ENCODE data around the gene P4HA3. TPM values are rescaled to one million over a fixed set of nuclear protein-coding genes. Genes with fewer than 3 reads are reported as not detected.

Gene P4HA3
- total and polyA plus RNA-seq, 8 donors: 1.3 to 12.1 (median 2.5) TPM

DNA sequence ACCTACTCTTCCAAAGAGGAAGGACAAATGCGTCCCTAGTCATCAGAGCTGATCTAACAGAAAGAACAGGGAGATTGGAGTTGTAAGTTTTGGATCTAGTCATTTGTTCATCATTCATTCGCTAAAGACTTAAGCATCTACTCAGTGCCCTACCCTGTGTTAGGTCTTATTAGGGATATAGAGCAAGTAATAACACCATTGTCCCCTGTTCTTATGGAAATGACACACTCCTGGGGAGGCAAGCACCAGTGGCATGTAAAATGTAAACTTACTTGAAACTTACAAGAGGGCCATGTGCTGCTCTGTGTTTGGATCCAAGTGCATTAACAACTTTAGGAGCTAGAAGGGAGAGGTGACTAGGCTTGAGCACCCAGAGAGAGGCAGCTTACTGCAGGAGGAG, 61.9 kb downstream of the P4HA3 start:
- H3K9me3 ChIP-seq: no peaks in the 10 kb centered on the region
- ATAC-seq (peak; percentile 64), DNase-seq (no peak)
- intact Hi-C loops (cut with DNase I): no loop called here
- H3K4me3 ChIP-seq: no peak overlapping the region
- no peak overlapping the region for H3K27ac ChIP-seq
- no peaks in the 10 kb centered on the region for H3K27me3 ChIP-seq
- no peaks in the 10 kb centered on the region for H3K4me1 ChIP-seq
- peaks cover 0 to 83% of the 10 kb centered on the region in 2 donors for H3K36me3 ChIP-seq
- TF ChIP-seq, protein P1, sequence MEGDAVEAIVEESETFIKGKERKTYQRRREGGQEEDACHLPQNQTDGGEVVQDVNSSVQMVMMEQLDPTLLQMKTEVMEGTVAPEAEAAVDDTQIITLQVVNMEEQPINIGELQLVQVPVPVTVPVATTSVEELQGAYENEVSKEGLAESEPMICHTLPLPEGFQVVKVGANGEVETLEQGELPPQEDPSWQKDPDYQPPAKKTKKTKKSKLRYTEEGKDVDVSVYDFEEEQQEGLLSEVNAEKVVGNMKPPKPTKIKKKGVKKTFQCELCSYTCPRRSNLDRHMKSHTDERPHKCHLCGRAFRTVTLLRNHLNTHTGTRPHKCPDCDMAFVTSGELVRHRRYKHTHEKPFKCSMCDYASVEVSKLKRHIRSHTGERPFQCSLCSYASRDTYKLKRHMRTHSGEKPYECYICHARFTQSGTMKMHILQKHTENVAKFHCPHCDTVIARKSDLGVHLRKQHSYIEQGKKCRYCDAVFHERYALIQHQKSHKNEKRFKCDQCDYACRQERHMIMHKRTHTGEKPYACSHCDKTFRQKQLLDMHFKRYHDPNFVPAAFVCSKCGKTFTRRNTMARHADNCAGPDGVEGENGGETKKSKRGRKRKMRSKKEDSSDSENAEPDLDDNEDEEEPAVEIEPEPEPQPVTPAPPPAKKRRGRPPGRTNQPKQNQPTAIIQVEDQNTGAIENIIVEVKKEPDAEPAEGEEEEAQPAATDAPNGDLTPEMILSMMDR (IDR thresholded peaks at IDR 0.05): no peak

GRCh38 chr11:74248469-74248868, 63.0 kb downstream of the P4HA3 start:
- Histone ChIP-seq H3K36me3 (peaks cover 0 to 72% of the 10 kb centered on the region in 2 donors), H3K27me3 (no peaks in the 10 kb centered on the region), H3K27ac (no peak overlapping the region), H3K9me3 (no peaks in the 10 kb centered on the region), H3K4me3 (no peak overlapping the region), H3K4me1 (no peaks in the 10 kb centered on the region)
- TF ChIP-seq, protein P1 (IDR thresholded peaks at IDR 0.05): no peak
- intact Hi-C loops (cut with DNase I): no loop called here
- no peak for DNase-seq
- ATAC-seq: no peak

- ATAC-seq: no peak
Measured at GRCh38 chr11:74238243-74238642, 73.2 kb downstream of the P4HA3 start.

DNA sequence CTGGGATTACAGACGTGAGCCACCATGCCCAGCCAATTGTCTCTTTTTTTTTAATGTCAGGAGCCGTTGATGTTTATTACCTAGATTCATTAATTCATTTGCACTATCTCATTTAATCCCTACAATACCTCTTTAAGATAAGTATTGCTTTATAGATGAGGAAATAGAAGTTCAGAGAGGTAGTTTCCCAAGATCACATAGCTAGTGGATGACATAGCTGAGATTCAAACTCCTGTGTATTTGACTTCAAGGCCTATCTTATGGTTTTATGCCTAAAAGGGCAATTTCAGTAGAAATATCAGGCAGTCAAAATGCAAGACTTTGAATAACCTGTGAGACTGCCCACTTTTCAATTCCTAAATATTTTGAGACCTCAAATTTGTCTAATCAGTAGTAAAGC, 73.9 kb downstream of the P4HA3 start:
- Histone ChIP-seq H3K27me3 (no peaks in the 10 kb centered on the region), H3K4me3 (no peak overlapping the region), H3K4me1 (no peaks in the 10 kb centered on the region), H3K9me3 (no peaks in the 10 kb centered on the region), H3K27ac (no peak overlapping the region), H3K36me3 (peaks cover 0 to 72% of the 10 kb centered on the region in 2 donors)
- DNase-seq (no peak), ATAC-seq (no peak)
- TF ChIP-seq, protein P1 (IDR thresholded peaks at IDR 0.05): no peak
- intact Hi-C loops (cut with DNase I): no loop called here

More at GRCh38 chr11:74238243-74238642, 73.2 kb downstream of the P4HA3 start:
- TF ChIP-seq, protein P1 (IDR thresholded peaks at IDR 0.05): no peak
- DNase-seq: no peak
- H3K9me3 ChIP-seq: no peaks in the 10 kb centered on the region
- H3K4me3 ChIP-seq: no peak overlapping the region
- intact Hi-C loops (cut with DNase I): no loop called here
- H3K27me3 ChIP-seq: no peaks in the 10 kb centered on the region
- H3K4me1 ChIP-seq: no peaks in the 10 kb centered on the region
- peaks cover 0 to 78% of the 10 kb centered on the region in 2 donors for H3K36me3 ChIP-seq
- H3K27ac ChIP-seq: no peak overlapping the region

DNA sequence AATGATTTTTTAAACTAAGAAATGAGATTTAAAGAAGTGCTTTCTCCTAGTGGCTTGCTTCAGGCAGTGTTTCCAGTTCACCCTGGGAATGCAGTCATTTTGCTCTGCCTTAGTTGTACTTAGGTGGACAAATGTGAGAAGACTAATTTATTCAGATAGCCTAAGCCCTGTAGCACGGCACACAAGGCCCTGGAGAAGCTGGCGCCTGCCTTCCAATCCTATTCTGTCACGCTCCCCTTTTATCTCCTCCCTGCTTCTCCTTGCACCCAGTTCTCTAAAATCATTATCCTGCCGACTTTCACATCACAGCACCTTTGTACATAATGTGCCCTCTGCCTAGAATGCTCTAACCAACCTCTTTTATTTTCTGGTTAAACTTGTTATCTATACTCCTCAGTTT, 76.3 kb downstream of the P4HA3 start:
- no peak overlapping the region for H3K4me3 ChIP-seq
- H3K4me1 ChIP-seq: no peaks in the 10 kb centered on the region
- H3K9me3 ChIP-seq: no peaks in the 10 kb centered on the region
- no peak overlapping the region for H3K27ac ChIP-seq
- H3K27me3 ChIP-seq: no peaks in the 10 kb centered on the region
- DNase-seq: no peak
- H3K36me3 ChIP-seq: peaks cover 0 to 67% of the 10 kb centered on the region in 2 donors
- no peak for ATAC-seq
- intact Hi-C loops (cut with DNase I): no loop called here
- TF ChIP-seq, protein P1 (IDR thresholded peaks at IDR 0.05): no peak
